K562 (cell line): ENCODE results near the gene COL13A1. TPM values are rescaled to one million over a fixed set of nuclear protein-coding genes. Genes with fewer than 3 reads are reported as not detected.

ENCODE experiments used
- ATAC-seq: fragments of 200-7000 bp; cut with Tn5 transposase; 3 replicates; pipeline ENCODE4 v1.9.1; 2020; ENCODE audit warnings: moderate library complexity
- BruUV-seq: library from RNA; stranded (reverse); fragments of 400-500 nt; replicated peaks from 2 replicates; lab custom pipeline; 2021; lab: Mats Ljungman, UMichigan
- CTCF ChIA-PET: fragments of 300-600 bp; formaldehyde crosslinking; extraction: SDS; loops from one replicate; lab custom pipeline; 2021; ENCODE audit warnings: low intra/inter-chr PET ratio; lab: Yijun Ruan, JAX
- POLR2A ChIA-PET: fragments of 300-600, 350-650 bp; sonication (Branson Sonifier 250); formaldehyde crosslinking; extraction: SDS; loops from one replicate; lab custom pipeline; 2021; ENCODE audit warnings: antibody characterized with exemption, inconsistent platforms; lab: Yijun Ruan, JAX
- DNase-seq, 4 experiments: peaks; one replicate each; pipeline versions ENCODE4 v3.0.0 to v3.0.0-alpha.2; 2011 to 2018; ENCODE audit warnings: low spot score in 3 of 4, mixed read lengths in 3 of 4; ENCODE audit errors: extremely low read depth in 1 of 4
- FAIRE-seq: peaks from 2 replicates; lab custom pipeline; 2011; peaks lifted over from hg19 to GRCh38; lab: Jason Lieb, UNC
- H2AFZ ChIP-seq: 2 replicates; pipeline ENCODE4 v1.6.0; 2011; ENCODE audit warnings: low read depth, low read length, control low read depth, inconsistent platforms
- H3K27ac ChIP-seq: fragments of 200-600 bp; 3 replicates; pipeline ENCODE4 v1.8.0; 2011; ENCODE audit warnings: low read depth, mild to moderate bottlenecking, control low read depth, inconsistent platforms, low read length, moderate library complexity, mixed read lengths; ENCODE audit errors: extremely low read depth
- H3K27me3 ChIP-seq, 2 experiments: fragments of 300-600 bp in 1 of 2; 2 replicates in 1 of 2; 3 replicates in 1 of 2; pipeline versions ENCODE4 v1.6.0 to v1.8.0; 2011; ENCODE audit warnings: inconsistent platforms in 2 of 2, low read length in 2 of 2, mild to moderate bottlenecking in 1 of 2, mixed read lengths in 1 of 2, moderate library complexity in 1 of 2; ENCODE audit not compliant: control insufficient read depth in 2 of 2, insufficient read depth in 2 of 2
- H3K36me3 ChIP-seq: fragments of 300-600 bp; 3 replicates; pipeline ENCODE4 v1.8.0; 2011; ENCODE audit warnings: mild to moderate bottlenecking, low read length, inconsistent platforms; ENCODE audit not compliant: control insufficient read depth, insufficient read depth
- H3K4me1 ChIP-seq, 2 experiments: fragments of 200-600 bp in 1 of 2; replicated peaks in 1 of 2; 2 replicates in 1 of 2; 3 replicates in 1 of 2; pipeline versions ENCODE4 v1.5.1 to v1.8.0; 2011; ENCODE audit warnings: inconsistent platforms in 2 of 2, low read length in 2 of 2, mild to moderate bottlenecking in 1 of 2, mixed read lengths in 1 of 2, moderate library complexity in 1 of 2; ENCODE audit not compliant: control insufficient read depth in 2 of 2, insufficient read depth in 2 of 2
- H3K4me2 ChIP-seq: 2 replicates; pipeline ENCODE4 v1.6.1; 2011; ENCODE audit warnings: low read length, control low read depth, inconsistent platforms, mixed read lengths; ENCODE audit not compliant: insufficient read depth
- H3K4me3 ChIP-seq: fragments of 200-600 bp; sonication (generic), shearing (Covaris generic); 2 replicates; pipeline ENCODE4 v1.5.1; 2016; ENCODE audit warnings: control low read depth, inconsistent platforms
- H3K79me2 ChIP-seq: fragments of 200-600 bp; 3 replicates; pipeline ENCODE4 v1.8.0; 2011; ENCODE audit warnings: low read length, inconsistent platforms; ENCODE audit not compliant: control insufficient read depth, insufficient read depth
- H3K9ac ChIP-seq, 2 experiments: 2 replicates each; pipeline versions ENCODE4 v1.6.0 to v1.6.1; 2011; ENCODE audit warnings: low read depth in 2 of 2, low read length in 2 of 2, control low read depth in 1 of 2, inconsistent platforms in 1 of 2, mild to moderate bottlenecking in 1 of 2, mixed read lengths in 1 of 2; ENCODE audit not compliant: insufficient read depth in 1 of 2
- H3K9me1 ChIP-seq: one replicate; pipeline ENCODE4 v1.6.0; 2011; ENCODE audit warnings: inconsistent platforms, mild to moderate bottlenecking, low read length, moderate library complexity; ENCODE audit not compliant: control insufficient read depth, insufficient read depth
- H3K9me3 ChIP-seq: replicated peaks from 2 replicates; pipeline ENCODE4 v1.5.1; 2011; ENCODE audit warnings: low read depth, low read length, inconsistent platforms; ENCODE audit not compliant: control insufficient read depth, insufficient read depth
- H4K20me1 ChIP-seq: replicated peaks from 2 replicates; pipeline ENCODE4 v1.6.1; 2011; ENCODE audit warnings: low read length, inconsistent platforms, mixed read lengths; ENCODE audit not compliant: control insufficient read depth, insufficient read depth
- FOSL1 ChIP-seq: fragments of 200-800 bp; sonication (Bioruptor generic); conservative IDR thresholded peaks from 2 replicates; pipeline ENCODE4 v1.6.1; 2016; ENCODE audit warnings: missing genetic modification characterization, missing compliant biosample characterization
- HLTF ChIP-seq: fragments of 450-650 bp; IDR thresholded peaks from 2 replicates; pipeline ENCODE4 v1.6.1; 2016
- KLF16 ChIP-seq: IDR thresholded peaks from 2 replicates; pipeline ENCODE4 v1.6.1; 2016; ENCODE audit warnings: antibody characterized with exemption
- LEF1 ChIP-seq: fragments of 450-650 bp; IDR thresholded peaks from 2 replicates; pipeline ENCODE4 v1.6.1; 2016; ENCODE audit warnings: mild to moderate bottlenecking
- MCM5 ChIP-seq: fragments of 450-650 bp; IDR thresholded peaks from 2 replicates; pipeline ENCODE4 v1.6.1; 2016; ENCODE audit warnings: low read depth
- MYNN ChIP-seq, 2 experiments: sonication (generic); formaldehyde crosslinking in 1 of 2; IDR thresholded peaks; 2 replicates each; pipeline versions ENCODE4 v1.5.0 to v1.6.1; 2016 to 2020; ENCODE audit warnings: antibody characterized with exemption in 1 of 2, missing genetic modification reagents in 1 of 2
- PCBP2 ChIP-seq: fragments of 200-400 bp; formaldehyde crosslinking; IDR thresholded peaks from 2 replicates; pipeline ENCODE4 v1.6.1; 2018; ENCODE audit warnings: low read length, low read depth, mild to moderate bottlenecking, moderate library complexity; ENCODE audit not compliant: poor library complexity, severe bottlenecking
- RBM15 ChIP-seq: fragments of 200-400 bp; formaldehyde crosslinking; IDR thresholded peaks from 2 replicates; pipeline ENCODE4 v1.6.1; 2018; ENCODE audit warnings: mild to moderate bottlenecking, low read length, moderate library complexity; ENCODE audit not compliant: insufficient read depth
- SIN3A ChIP-seq, 2 experiments: fragments of 150-350 bp in 1 of 2; IDR thresholded peaks; 2 replicates each; pipeline ENCODE4 v1.6.1; 2011 to 2016; ENCODE audit warnings: borderline replicate concordance in 2 of 2, low read depth in 2 of 2, low read length in 2 of 2, mild to moderate bottlenecking in 2 of 2, moderate library complexity in 2 of 2; ENCODE audit not compliant: control insufficient read depth in 1 of 2
- SMARCC2 ChIP-seq: fragments of 450-650 bp; IDR thresholded peaks from 2 replicates; pipeline ENCODE4 v1.6.1; 2017; ENCODE audit warnings: antibody characterized with exemption, moderate library complexity, mild to moderate bottlenecking, low read depth
- XRCC5 ChIP-seq: fragments of 200-400 bp; formaldehyde crosslinking; IDR thresholded peaks from 2 replicates; pipeline ENCODE4 v1.6.1; 2017; ENCODE audit warnings: low read depth, mild to moderate bottlenecking, low read length
- ZNF609 ChIP-seq: sonication (generic); formaldehyde crosslinking; IDR thresholded peaks from 2 replicates; pipeline ENCODE4 v1.8.1; 2023; ENCODE audit warnings: missing genetic modification reagents, mild to moderate bottlenecking, borderline replicate concordance
- ZNF778 ChIP-seq: fragments of 450-650 bp; formaldehyde crosslinking; IDR thresholded peaks from 2 replicates; pipeline ENCODE4 v1.4.0; 2020; ENCODE audit warnings: mild to moderate bottlenecking, moderate library complexity
- WGBS: fragments of 100-300 bp; shearing (Covaris generic); methylation state at CpG from one replicate; pipeline ENCODE4 v1.1.6; 2016; ENCODE audit warnings: low coverage, mixed read lengths; ENCODE audit not compliant: insufficient coverage; ENCODE audit errors: missing lambda C conversion rate; 5-methylcytosine and 5-hydroxymethylcytosine counted together
- in situ Hi-C: fragments of 300-500 bp; cut with MboI; formaldehyde crosslinking; loops from 4 replicates; pipeline ENCODE4 v1.15.0; 2018; ENCODE audit warnings: inconsistent platforms, mixed read lengths
- intact Hi-C: fragments of 100-400 bp; cut with micrococcal nuclease; formaldehyde crosslinking; loops from 2 replicates; pipeline ENCODE4 v1.14.2; 2022
- polyA plus RNA-seq, 8 experiments: library from polyadenylated mRNA; depleted of rRNA in 4 of 8; stranded (reverse) in 5 of 8; unstranded in 3 of 8; fragments of >200 nt; fragmentation: Nextera tagmentation in 2 of 8; fragmentation: Illumina TruSeq in 1 of 8; extraction: Ambion mirVana in 2 of 8; extraction: Trizol in 1 of 8; gene quantifications; 2 replicates each; pipeline versions ENCODE4 v1.2.1 to v1.2.3, GENCODE V29; 2011 to 2014; ENCODE audit warnings: inconsistent platforms in 1 of 8, missing spikeins in 1 of 8
- total RNA-seq, 7 experiments: library from RNA; depleted of rRNA in 6 of 7; stranded (reverse); fragments of >200 nt in 6 of 7; fragmentation: Illumina TruSeq in 2 of 7; extraction: Trizol in 2 of 7; gene quantifications; 2 replicates each; pipeline versions ENCODE4 v1.2.1 to v1.2.3, GENCODE V29; 2011 to 2021; ENCODE audit warnings: low replicate concordance in 1 of 7
- TF ChIP-seq, protein P1 (sequence below): fragments of 150-350 bp; IDR thresholded peaks from 2 replicates; pipeline ENCODE4 v1.6.1; 2014; ENCODE audit warnings: low read depth, mild to moderate bottlenecking, low read length, borderline replicate concordance

The COL13A1 gene
- total and polyA plus RNA-seq, 9 of the 15 experiments (the other 6 are each of a cell fraction or from before 2014, with no cell fraction given), result not detected

DNA sequence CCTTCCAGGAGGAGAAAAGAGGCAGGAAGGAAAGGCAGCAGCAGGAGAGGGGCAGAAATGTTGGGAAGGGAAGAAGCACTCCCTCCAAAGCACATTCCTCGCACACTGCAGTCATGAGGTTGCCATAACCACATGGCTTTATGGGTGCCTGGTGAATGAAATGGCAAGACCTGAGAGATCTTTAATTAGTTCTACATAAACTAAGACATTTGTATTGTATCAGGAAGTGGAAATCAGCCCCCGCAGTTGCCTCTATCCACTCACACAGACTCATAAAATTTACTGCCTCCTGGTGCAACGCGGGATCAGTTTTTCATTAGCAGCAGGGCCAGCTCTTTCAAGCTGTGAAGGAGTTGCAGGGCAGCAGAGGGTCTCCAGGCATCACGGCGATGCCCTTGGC is 106.4 kb downstream of the COL13A1 start (continued):
- TF ChIP-seq, protein P1, sequence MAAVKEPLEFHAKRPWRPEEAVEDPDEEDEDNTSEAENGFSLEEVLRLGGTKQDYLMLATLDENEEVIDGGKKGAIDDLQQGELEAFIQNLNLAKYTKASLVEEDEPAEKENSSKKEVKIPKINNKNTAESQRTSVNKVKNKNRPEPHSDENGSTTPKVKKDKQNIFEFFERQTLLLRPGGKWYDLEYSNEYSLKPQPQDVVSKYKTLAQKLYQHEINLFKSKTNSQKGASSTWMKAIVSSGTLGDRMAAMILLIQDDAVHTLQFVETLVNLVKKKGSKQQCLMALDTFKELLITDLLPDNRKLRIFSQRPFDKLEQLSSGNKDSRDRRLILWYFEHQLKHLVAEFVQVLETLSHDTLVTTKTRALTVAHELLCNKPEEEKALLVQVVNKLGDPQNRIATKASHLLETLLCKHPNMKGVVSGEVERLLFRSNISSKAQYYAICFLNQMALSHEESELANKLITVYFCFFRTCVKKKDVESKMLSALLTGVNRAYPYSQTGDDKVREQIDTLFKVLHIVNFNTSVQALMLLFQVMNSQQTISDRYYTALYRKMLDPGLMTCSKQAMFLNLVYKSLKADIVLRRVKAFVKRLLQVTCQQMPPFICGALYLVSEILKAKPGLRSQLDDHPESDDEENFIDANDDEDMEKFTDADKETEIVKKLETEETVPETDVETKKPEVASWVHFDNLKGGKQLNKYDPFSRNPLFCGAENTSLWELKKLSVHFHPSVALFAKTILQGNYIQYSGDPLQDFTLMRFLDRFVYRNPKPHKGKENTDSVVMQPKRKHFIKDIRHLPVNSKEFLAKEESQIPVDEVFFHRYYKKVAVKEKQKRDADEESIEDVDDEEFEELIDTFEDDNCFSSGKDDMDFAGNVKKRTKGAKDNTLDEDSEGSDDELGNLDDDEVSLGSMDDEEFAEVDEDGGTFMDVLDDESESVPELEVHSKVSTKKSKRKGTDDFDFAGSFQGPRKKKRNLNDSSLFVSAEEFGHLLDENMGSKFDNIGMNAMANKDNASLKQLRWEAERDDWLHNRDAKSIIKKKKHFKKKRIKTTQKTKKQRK, result no peak
- TF ChIP-seq LEF1, result no peak
- TF ChIP-seq HLTF, result no peak
- no peak for TF ChIP-seq SMARCC2
- TF ChIP-seq RBM15, result no peak

DNA sequence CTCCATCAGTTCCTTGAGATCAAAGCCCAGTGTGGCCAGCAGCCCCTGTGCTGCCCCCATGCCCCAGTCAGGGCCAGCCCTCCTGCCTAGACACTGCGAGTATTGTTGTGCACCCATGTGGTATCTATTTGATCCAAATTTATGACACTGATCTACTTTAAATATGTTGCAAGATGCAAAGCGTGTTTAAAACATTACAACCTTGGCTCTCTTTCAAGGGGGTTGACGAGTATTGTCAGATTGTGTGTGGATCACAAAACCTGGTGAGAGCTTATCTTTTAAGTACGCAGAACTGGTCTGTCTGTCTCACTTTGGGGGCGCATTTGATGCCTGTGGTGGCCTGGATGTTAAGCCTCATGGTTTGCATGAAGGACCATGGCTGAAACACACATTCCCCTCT is 108.9 kb downstream of the COL13A1 start:
- ChIA-PET POLR2A (interaction anchor here (1.4 kb wide), 1 partner anchor 9 kb away, joined by 3 read pairs; no protein-coding TSS in a partner anchor), CTCF (no interaction called here)
- FAIRE-seq (no peak), ATAC-seq (no peak), DNase-seq (no peak)
- H3K4me2 ChIP-seq, result no peak overlapping the region
- in situ Hi-C loops, result no loop called here
- H3K36me3 ChIP-seq, result no peaks in the 10 kb centered on the region
- H3K4me3 ChIP-seq, result no peak overlapping the region
- peaks cover 14% of the 10 kb centered on the region for H4K20me1 ChIP-seq
- 4% methylated on average over 5 of the region's 5 CpGs for WGBS
- no peaks in the 10 kb centered on the region for H3K9me1 ChIP-seq
- no TSS peak for BruUV-seq
- intact Hi-C loops, result loop anchor here (10.0 kb wide), 2 partner anchors 216 to 386 kb away; no protein-coding TSS in a partner anchor
- no peak overlapping the region for H3K27ac ChIP-seq
- 0 out of 5 replicates have a peak, but pooled peaks cover 0 to 3% of the 10 kb centered on the region in 2 experiments for H3K4me1 ChIP-seq
- H3K27me3 ChIP-seq, result peaks cover 5 to 34% of the 10 kb centered on the region in 2 experiments; a peak in 3 of 5 replicates
- no peak overlapping the region for H2AFZ ChIP-seq
- no peaks in the 10 kb centered on the region for H3K9me3 ChIP-seq
- no peak overlapping the region for H3K9ac ChIP-seq
- H3K79me2 ChIP-seq, result no peaks in the 10 kb centered on the region
- TF ChIP-seq FOSL1, result no peak
- no peak for TF ChIP-seq MCM5
- TF ChIP-seq XRCC5, result no peak
- TF ChIP-seq ZNF609 (CRISPR knock-in tag), result no peak
- TF ChIP-seq PCBP2, result no peak
- no peak for TF ChIP-seq SIN3A (IDR thresholded peaks at IDR 0.05; ENCODE audit: borderline replicate concordance in 2 of 2, control insufficient read depth in 1 of 2, low read depth in 2 of 2, low read length in 2 of 2)
- no peak for TF ChIP-seq MYNN (IDR thresholded peaks at IDR 0.05)
- no peak for TF ChIP-seq MYNN (CRISPR knock-in tag; IDR thresholded peaks at IDR 0.05)
- TF ChIP-seq KLF16, result no peak
- TF ChIP-seq ZNF778 (CRISPR knock-in tag), result no peak
